Measurements from ENCODE around the gene MACROD2.

The MACROD2 gene

GRCh38 chr20:15570156-15570555, 1574.8 kb downstream of the MACROD2 start:
- intact Hi-C loops (cut with DNase I) = no loop called here
- DNase-seq = no peak

GRCh38 chr20:15571056-15571455, 1575.7 kb downstream of the MACROD2 start:
- DNase-seq = no peak
- intact Hi-C loops (cut with DNase I) = no loop called here

GRCh38 chr20:15575255-15575654, 1579.9 kb downstream of the MACROD2 start:
- intact Hi-C loops (cut with DNase I) = no loop called here
- DNase-seq = no peak

- no peak for DNase-seq
- intact Hi-C loops (cut with DNase I) = no loop called here
Observed at GRCh38 chr20:15576411-15576810, 1581.1 kb downstream of the MACROD2 start.

DNA sequence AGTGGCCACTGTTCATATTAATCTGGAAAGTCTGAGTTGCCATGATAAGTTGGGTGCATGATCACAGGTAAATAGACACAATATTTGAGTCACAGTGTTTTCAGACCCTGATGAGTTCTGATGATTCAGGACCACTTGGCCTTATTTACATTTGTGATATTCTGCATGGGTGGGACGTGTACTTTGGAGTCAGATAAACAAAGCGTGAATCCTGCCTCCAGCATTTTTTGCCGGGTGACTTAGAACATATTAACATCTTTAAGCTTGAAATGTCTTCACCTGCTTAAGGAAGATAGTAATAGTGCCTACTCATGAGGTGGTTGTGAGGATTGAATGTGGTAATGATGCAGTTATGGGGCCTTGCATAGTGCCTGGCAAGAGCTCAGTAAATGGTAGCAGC, 1582.8 kb downstream of the MACROD2 start:
- intact Hi-C loops (cut with DNase I) = no loop called here
- no peak for DNase-seq

GRCh38 chr20:15579688-15580087, 1584.4 kb downstream of the MACROD2 start:
- intact Hi-C loops (cut with DNase I) = no loop called here

GRCh38 chr20:15582146-15582760, 1586.9 kb downstream of the MACROD2 start:
- intact Hi-C loops (cut with DNase I) = no loop called here
- no peak for DNase-seq

More at GRCh38 chr20:15579688-15580087, 1584.4 kb downstream of the MACROD2 start:
- DNase-seq = no peak

DNA sequence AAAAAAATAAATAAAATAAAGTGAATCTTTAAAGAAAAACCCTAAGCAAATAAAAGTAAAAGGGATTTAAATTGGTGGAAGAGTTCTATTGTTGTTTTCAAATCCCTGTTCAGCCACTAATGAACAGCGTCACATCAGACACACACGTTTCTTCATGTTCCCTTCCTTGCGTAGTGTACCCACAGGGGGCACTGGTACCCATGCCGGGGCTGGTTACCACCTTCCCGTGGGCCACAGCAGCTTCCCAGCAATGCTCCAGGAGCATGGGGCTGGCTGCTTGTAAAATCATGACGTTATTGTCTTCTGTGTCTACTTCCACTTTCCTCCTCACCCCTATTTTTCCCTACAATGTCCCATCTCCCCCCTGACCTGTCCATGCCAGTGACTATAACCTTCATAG, 1589.2 kb downstream of the MACROD2 start:
- intact Hi-C loops (cut with DNase I) = no loop called here
- no peak for DNase-seq

DNA sequence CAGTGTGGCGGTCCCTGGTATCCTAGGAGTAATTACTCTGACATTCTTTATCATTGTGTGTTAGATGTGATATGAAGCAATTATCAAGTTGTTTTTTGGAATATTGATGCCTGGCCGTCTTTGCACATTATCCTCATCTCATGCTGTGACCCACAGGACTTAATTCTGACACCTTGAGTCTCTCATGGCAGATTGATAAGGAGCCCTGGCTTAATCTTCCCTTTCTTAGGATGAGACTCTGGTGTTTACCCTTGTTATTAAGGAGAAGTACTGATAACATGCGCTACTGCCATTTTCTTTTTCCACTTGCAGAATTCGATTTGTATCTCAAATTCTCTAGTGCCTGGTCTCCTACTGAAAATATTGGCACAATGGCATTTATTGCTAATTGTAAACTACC, 1597.8 kb downstream of the MACROD2 start:
- intact Hi-C loops (cut with DNase I) = no loop called here
- no peak for DNase-seq

- intact Hi-C loops (cut with DNase I) = no loop called here
- DNase-seq = no peak
Observed at GRCh38 chr20:15594158-15594695, 1598.9 kb downstream of the MACROD2 start.

DNA sequence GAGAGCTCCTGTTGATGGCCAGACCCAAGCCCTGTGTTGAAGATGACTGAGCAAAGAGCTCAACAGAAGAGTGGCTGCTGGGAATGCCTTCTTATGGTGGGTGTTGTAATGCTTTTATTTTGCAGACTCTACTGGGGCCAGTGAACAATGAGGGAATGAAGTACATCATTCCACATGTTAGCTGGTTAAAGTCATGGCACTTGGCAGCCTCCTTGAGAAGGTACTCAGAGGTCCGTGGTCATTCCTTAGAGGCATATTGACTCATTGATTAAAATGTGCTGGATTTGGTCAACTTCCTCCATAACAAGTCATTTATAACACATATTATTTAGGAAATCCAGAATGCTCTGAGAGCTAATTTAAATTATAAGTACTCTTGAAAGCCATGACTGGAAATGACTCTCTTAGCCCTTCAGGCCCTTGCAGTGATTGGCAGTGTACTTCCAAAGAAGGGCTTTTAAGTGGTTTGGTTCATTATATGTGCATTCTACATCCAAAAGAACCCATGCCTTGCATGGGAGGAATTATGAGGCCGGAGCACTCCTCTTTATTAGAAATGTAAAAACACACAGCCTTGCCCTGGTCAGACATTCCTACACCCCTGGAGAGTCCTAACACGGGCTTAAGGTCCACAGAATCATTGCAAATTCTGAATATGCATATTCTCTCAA, 1601.0 kb downstream of the MACROD2 start:
- intact Hi-C loops (cut with DNase I) = no loop called here
- peak in 1 of 42 donors; percentile 7 for DNase-seq

DNA sequence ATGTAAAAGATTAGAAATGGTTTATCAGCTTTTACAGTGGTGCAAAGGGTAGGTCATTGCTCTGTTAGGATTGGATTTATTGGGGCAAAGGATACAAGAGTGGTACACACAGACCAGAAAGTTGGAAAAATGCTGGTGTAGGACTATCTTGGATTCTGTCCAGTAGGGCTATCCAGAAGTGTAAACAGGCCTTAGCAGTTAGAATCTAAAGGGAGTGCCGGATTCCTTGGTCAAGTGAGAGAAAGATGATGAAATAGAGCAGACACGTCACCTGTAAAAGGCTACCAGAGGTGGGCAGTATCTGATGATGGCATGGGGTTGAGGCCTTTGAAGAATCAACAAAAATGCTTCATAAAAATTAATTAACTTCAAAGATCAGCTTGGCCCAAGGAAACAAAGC, 1602.0 kb downstream of the MACROD2 start:
- DNase-seq = peak in 1 of 42 donors; percentile 14
- intact Hi-C loops (cut with DNase I) = no loop called here

DNA sequence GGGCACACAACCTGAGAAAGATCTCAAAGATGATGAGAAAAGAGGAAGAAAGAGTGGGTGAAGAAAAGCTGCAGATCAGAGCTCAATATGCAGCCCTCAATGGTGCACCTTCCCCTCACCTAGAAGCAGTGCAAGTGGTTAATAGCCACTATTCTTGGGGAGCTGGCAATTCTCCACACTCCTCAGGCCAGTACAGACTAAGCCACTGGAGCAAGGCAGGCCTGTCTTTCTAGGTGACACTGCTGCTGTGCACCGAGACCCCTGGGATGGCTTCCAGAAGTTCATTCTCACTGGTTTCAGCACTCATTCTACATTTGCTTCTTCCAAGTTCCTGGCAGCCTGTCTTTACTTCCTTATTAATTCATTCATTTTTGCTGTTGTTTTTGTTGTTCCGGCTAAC, 1604.6 kb downstream of the MACROD2 start:
- intact Hi-C loops (cut with DNase I) = no loop called here
- peak in 1 of 42 donors; percentile 3 for DNase-seq

DNA sequence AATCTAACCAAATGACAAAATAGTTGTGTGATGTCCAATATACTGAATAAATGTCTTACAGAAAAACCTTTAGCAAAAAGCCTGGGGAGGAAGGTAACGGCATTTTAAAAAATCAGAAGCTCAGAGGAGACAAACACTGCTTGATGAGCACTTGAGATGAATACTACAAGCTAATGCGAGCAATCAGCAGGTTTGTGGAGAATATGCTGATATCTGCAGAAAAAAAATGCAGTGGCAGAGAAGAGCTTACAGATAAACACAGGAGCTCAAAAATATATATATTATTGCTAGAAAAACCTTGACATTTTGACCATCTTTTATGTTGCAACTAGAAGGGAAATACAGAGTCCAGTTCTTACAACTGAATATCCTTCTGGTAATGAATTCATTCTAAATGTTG, 1605.2 kb downstream of the MACROD2 start:
- no peak for DNase-seq
- intact Hi-C loops (cut with DNase I) = no loop called here

DNA sequence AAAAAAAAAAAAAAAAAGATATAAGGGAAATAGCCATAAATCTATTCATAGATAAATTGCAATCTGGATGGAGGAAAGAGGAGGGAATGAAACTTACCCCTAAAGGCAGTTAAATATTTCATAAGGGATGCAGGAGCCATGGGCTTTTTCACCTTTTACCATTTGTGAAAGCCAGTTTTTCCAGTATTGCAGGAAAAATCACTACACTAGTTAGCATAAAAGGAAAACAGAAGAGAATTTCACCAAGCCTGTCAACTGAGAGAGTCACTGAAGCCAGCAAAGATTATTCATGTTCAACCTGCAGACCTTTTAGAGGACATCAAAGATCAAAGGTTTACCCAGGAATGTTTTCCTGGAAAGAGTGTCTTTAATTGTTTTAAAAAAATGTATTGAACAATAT, 1608.2 kb downstream of the MACROD2 start:
- DNase-seq = no peak
- intact Hi-C loops (cut with DNase I) = no loop called here

- intact Hi-C loops (cut with DNase I) = no loop called here
- no peak for DNase-seq
Observed at GRCh38 chr20:15603978-15604805, 1608.9 kb downstream of the MACROD2 start.

GRCh38 chr20:15609921-15610320, 1614.6 kb downstream of the MACROD2 start:
- no peak for DNase-seq
- intact Hi-C loops (cut with DNase I) = no loop called here

DNA sequence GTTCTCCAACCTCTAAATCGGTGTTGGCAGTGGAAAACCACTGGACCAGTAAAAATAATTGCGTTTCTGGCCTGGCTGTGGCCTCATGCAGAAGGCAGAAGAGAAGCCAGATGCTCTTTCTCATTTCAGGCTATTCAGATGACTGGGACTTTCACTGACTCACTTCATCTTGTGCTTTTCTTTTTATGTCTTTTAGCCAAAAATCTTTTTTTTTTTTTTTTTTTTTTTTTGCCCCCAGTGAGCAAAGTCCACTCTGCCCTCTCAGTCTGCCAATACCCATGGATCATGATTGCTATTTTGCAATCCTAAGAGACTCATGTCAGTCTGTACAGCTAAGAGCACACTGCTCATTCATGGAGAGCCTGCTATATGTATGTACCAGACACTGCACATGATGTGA, 1615.5 kb downstream of the MACROD2 start:
- DNase-seq = no peak

DNA sequence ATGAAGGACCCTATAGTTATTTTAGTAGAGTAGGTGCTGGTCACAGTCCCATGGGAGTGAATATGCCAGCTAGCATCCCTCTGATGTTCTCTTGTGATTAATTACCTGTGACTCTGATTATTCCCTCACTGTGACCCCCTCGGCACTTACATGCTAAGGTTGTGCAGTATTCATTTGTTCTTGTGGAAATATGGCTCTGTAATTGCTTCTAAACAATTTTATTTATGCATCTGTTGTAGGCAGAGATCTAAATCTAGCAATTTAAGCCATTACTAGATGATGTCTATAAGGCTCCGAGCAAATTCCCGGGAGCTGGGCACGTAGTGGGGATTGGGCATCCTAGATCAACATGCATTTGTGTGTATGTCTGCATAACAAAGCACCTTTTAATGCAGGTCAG, 1616.2 kb downstream of the MACROD2 start:
- intact Hi-C loops (cut with DNase I) = no loop called here
- DNase-seq = no peak

More for the DNA sequence above, 1615.5 kb downstream of the MACROD2 start:
- intact Hi-C loops (cut with DNase I) = no loop called here

DNA sequence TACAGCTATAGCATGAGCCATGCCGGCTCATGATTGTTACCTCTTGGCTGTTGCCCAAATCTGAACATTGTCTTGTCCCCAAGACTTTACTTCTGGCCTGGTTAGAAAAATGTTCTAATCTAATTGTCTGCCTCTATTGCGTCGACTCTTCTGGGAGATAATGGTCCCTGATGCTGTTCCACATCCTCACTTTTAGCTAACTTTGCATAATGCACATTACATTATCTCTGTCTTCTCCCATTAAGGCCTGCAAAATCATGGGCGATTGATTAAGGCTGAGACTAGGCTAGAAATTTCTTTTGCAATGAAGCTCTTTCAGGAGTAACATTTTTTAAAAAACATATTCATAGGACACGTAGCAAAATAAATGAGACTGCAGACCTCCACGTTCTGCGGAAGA, 1616.9 kb downstream of the MACROD2 start:
- intact Hi-C loops (cut with DNase I) = no loop called here
- no peak for DNase-seq

Measured in head of caudate nucleus (tissue), 42 donors.